Endothelial cell of umbilical vein (primary cell): ENCODE data around the gene MAT2A.

Experiments used
- CTCF ChIP-seq, 2 donors: IDR thresholded peaks; 1 replicate in 1 of 2; 2 replicates in 1 of 2; pipeline ENCODE4 v1.5.1; 2011; ENCODE audit warnings: low read length in 2 of 2, mild to moderate bottlenecking in 2 of 2, moderate library complexity in 2 of 2, control low read depth in 1 of 2, inconsistent platforms in 1 of 2, low read depth in 1 of 2; ENCODE audit not compliant: insufficient read depth in 1 of 2; ENCODE audit errors: extremely low read depth in 1 of 2
- GATA2 ChIP-seq: IDR thresholded peaks from 2 replicates; pipeline ENCODE4 v1.7.0; 2011; ENCODE audit warnings: low read depth, mild to moderate bottlenecking, moderate library complexity, mixed read lengths, low read length; ENCODE audit not compliant: insufficient read length, insufficient read depth
- MAX ChIP-seq: IDR thresholded peaks from 2 replicates; pipeline ENCODE4 v1.6.1; 2011; ENCODE audit not compliant: insufficient read depth, insufficient read length

GRCh38 chr2:85514323-85514722 lies 24.6 kb upstream of the MAT2A start:
- no peak for TF ChIP-seq MAX
- no peak for TF ChIP-seq CTCF (IDR thresholded peaks at IDR 0.05; ENCODE audit: extremely low read depth in 1 of 2, insufficient read depth in 1 of 2, low read depth in 1 of 2, low read length in 2 of 2)
- no peak for TF ChIP-seq GATA2
